Measurements from ENCODE around the gene GPR108. TPM values are rescaled to one million over a fixed set of nuclear protein-coding genes. Genes with fewer than 3 reads are reported as not detected.
"Not testable (repeated sequence)": the region's sequence is repeated elsewhere in the genome, so short reads cannot be mapped to it uniquely, and the experiment has no call there.

GPR108 gene
- total and polyA plus RNA-seq, 2 experiments from 2014 or later = 66.6 to 120 TPM

- H2AFZ ChIP-seq = no peak overlapping the region
- 3% methylated on average over 15 of the region's 15 CpGs for WGBS (ENCODE audit: low lambda C conversion rate, missing lambda C conversion rate)
- peaks cover 20% of the 10 kb centered on the region for H3K79me2 ChIP-seq
- H3K36me3 ChIP-seq (replicated peaks; ENCODE audit: insufficient read depth, low read depth) = no peaks in the 10 kb centered on the region
- TF ChIP-seq, protein P1, sequence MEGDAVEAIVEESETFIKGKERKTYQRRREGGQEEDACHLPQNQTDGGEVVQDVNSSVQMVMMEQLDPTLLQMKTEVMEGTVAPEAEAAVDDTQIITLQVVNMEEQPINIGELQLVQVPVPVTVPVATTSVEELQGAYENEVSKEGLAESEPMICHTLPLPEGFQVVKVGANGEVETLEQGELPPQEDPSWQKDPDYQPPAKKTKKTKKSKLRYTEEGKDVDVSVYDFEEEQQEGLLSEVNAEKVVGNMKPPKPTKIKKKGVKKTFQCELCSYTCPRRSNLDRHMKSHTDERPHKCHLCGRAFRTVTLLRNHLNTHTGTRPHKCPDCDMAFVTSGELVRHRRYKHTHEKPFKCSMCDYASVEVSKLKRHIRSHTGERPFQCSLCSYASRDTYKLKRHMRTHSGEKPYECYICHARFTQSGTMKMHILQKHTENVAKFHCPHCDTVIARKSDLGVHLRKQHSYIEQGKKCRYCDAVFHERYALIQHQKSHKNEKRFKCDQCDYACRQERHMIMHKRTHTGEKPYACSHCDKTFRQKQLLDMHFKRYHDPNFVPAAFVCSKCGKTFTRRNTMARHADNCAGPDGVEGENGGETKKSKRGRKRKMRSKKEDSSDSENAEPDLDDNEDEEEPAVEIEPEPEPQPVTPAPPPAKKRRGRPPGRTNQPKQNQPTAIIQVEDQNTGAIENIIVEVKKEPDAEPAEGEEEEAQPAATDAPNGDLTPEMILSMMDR (IDR thresholded peaks at IDR 0.05; ENCODE audit: poor library complexity) = no peak
- no peak for TF ChIP-seq EZH2phosphoT487 (IDR thresholded peaks at IDR 0.05; ENCODE audit: low read depth, severe bottlenecking, unreplicated experiment)
- TF ChIP-seq EZH2 (IDR thresholded peaks at IDR 0.05; ENCODE audit: borderline replicate concordance) = no peak
- H3K27ac ChIP-seq = peak overlapping the region; percentile 93
- no peaks in the 10 kb centered on the region for H4K20me1 ChIP-seq (ENCODE audit: insufficient read depth, poor library complexity, severe bottlenecking)
- no peaks in the 10 kb centered on the region for H3K27me3 ChIP-seq
- peak overlapping the region; percentile 27 for H3K4me3 ChIP-seq
- no peaks in the 10 kb centered on the region for H3K9me3 ChIP-seq (ENCODE audit: low read depth)
- DNase-seq (ENCODE audit: low spot score) = no peak
- H3K9me2 ChIP-seq (replicated peaks; ENCODE audit: insufficient read depth) = no peaks in the 10 kb centered on the region
- peaks cover 6% of the 10 kb centered on the region for H3K4me1 ChIP-seq (ENCODE audit: insufficient read depth)
- H3K4me2 ChIP-seq = peak overlapping the region; percentile 82
These were observed 29.6 kb upstream of the GPR108 start for GRCh38 chr19:6767081-6767356.

DNA sequence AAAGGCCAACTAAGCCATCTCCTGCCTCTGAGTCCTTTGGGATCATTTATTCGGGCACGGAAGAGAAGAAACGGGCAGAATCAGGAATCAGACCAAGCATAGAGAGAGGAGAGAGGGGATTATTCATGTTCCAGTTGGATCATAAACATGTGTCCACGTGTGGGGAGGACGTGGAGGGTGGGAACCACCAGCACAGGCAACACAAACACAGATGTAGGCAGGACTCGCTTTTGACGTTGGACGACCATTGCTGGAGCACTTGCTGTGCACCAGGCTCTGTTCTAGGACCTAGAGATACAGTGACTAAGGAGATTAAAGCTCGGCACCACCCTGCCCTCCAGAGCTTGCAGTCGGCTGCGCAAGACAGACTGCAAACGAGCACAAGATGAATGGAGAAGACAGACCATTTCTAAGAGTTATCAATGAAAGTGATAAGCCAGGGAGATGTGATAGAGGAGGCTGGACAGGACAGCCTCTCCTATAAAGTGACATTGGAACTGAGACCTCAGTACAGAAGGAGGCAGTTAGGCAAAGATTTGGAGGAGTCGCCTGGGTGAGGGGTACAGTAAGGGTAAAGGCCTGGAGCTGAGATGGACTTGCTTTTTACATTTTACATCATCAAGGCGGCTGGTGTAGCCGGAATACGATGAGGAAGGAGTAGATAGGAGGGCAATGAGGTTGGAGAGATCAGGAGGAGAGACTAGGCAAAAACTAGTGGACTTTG is 29.1 kb upstream of the GPR108 start:
- no peaks in the 10 kb centered on the region for H3K9me3 ChIP-seq (ENCODE audit: low read depth)
- peak overlapping the region; percentile 93 for H3K27ac ChIP-seq
- H2AFZ ChIP-seq = no peak overlapping the region
- no peaks in the 10 kb centered on the region for H3K27me3 ChIP-seq
- 25% methylated on average over 16 of the region's 16 CpGs for WGBS (ENCODE audit: low lambda C conversion rate, missing lambda C conversion rate)
- DNase-seq (ENCODE audit: low spot score) = no peak
- no peaks in the 10 kb centered on the region for H3K36me3 ChIP-seq (replicated peaks; ENCODE audit: insufficient read depth, low read depth)
- H3K79me2 ChIP-seq = peaks cover 20% of the 10 kb centered on the region
- H3K4me1 ChIP-seq (ENCODE audit: insufficient read depth) = peaks cover 6% of the 10 kb centered on the region
- H3K9me2 ChIP-seq (replicated peaks; ENCODE audit: insufficient read depth) = no peaks in the 10 kb centered on the region
- peak overlapping the region; percentile 82 for H3K4me2 ChIP-seq
- no peaks in the 10 kb centered on the region for H4K20me1 ChIP-seq (ENCODE audit: insufficient read depth, poor library complexity, severe bottlenecking)
- peak overlapping the region; percentile 27 for H3K4me3 ChIP-seq
- TF ChIP-seq EZH2 (IDR thresholded peaks at IDR 0.05; ENCODE audit: borderline replicate concordance) = no peak
- TF ChIP-seq EZH2phosphoT487 (IDR thresholded peaks at IDR 0.05; ENCODE audit: low read depth, severe bottlenecking, unreplicated experiment) = no peak
- TF ChIP-seq, protein P1 (IDR thresholded peaks at IDR 0.05; ENCODE audit: poor library complexity) = no peak

DNA sequence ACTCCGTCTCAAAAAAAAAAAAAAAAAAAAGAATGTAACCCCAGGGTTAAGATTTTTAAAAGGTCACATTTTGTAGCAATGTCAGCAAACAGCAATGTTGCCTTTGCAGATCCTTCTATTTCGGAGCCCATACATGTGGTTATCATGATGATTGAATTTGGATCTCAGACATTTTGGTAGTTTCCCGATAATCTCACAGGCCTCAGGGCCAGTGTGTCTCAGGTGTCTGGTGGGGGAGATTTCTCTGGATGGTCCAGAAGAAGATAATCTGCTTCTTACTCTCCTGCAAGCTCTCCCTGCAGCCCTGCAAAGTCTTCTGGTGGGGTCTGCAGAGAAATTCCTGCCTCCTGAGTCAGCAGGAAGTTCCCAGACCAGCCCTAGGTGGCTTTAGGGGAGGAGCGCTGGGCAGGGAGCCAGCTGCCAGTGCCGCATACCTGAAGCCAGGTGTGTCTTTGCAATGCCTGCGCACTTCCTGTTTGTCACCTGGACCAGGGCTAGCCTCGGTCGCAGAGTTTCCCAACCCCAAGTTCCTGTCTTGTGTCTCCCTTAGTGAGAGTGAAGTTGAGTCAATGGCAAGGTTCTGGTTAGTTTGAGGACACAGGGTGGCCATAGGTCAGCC is 28.5 kb upstream of the GPR108 start:
- Histone ChIP-seq H3K9me2 (replicated peaks; ENCODE audit: insufficient read depth) (no peaks in the 10 kb centered on the region), H3K27me3 (no peaks in the 10 kb centered on the region), H3K4me2 (peak overlapping the region; percentile 82), H3K4me1 (ENCODE audit: insufficient read depth) (peaks cover 6% of the 10 kb centered on the region), H3K9me3 (ENCODE audit: low read depth) (no peaks in the 10 kb centered on the region), H3K27ac (peak overlapping the region; percentile 93), H4K20me1 (ENCODE audit: insufficient read depth, poor library complexity, severe bottlenecking) (no peaks in the 10 kb centered on the region), H3K36me3 (replicated peaks; ENCODE audit: insufficient read depth, low read depth) (no peaks in the 10 kb centered on the region), H2AFZ (no peak overlapping the region), H3K79me2 (peaks cover 20% of the 10 kb centered on the region), H3K4me3 (no peak overlapping the region)
- 12% methylated on average over 8 of the region's 8 CpGs for WGBS (ENCODE audit: low lambda C conversion rate, missing lambda C conversion rate)
- DNase-seq (ENCODE audit: low spot score) = peak; percentile 94
- TF ChIP-seq EZH2 (IDR thresholded peaks at IDR 0.05; ENCODE audit: borderline replicate concordance) (no peak), EZH2phosphoT487 (IDR thresholded peaks at IDR 0.05; ENCODE audit: low read depth, severe bottlenecking, unreplicated experiment) (no peak)
- TF ChIP-seq, protein P1 (IDR thresholded peaks at IDR 0.05; ENCODE audit: poor library complexity) = no peak

DNA sequence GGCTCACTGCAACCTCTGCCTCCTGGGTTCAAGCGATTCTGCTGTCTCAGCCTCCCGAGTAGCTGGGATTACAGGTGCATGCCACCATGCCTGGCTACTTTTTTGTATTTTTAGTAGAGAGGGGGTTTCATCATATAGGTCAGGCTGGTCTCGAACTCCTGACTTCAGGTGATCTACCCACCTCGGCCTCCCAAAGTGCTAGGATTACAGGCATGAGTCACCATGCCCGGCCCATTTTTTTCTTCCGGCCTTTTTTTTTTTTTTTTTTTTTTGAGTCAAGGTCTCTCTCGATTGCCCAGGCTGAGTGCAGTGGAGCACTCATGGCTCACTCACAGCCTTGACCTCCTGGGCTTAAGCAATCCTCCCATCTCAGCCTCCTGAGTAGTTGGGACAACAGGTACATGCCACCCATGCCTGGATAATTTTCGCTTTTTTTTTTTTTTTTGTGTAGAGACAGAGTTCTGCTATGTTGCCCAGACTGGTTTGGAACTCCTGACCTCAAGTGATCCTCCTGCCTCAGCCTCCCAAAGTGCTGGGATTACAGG is 24.9 kb upstream of the GPR108 start:
- 85% methylated on average over 8 of the region's 8 CpGs for WGBS (ENCODE audit: low lambda C conversion rate, missing lambda C conversion rate)
- H3K4me2 ChIP-seq; H3K4me1 ChIP-seq (ENCODE audit: insufficient read depth); H3K27me3 ChIP-seq; H4K20me1 ChIP-seq (ENCODE audit: insufficient read depth, poor library complexity, severe bottlenecking); H3K9me3 ChIP-seq (ENCODE audit: low read depth); H3K9me2 ChIP-seq (replicated peaks; ENCODE audit: insufficient read depth); H3K27ac ChIP-seq; H3K4me3 ChIP-seq; H2AFZ ChIP-seq; DNase-seq (ENCODE audit: low spot score); H3K36me3 ChIP-seq (replicated peaks; ENCODE audit: insufficient read depth, low read depth): not testable (repeated sequence)
- peaks cover 20% of the 10 kb centered on the region for H3K79me2 ChIP-seq

All from hepatocyte (in vitro differentiated cells).